ENCODE results near the gene NGEF. TPM values are rescaled to one million over a fixed set of nuclear protein-coding genes. Genes with fewer than 3 reads are reported as not detected.

Gene NGEF
- total and polyA plus RNA-seq, 9 of the 15 experiments (the other 6 are each of a cell fraction or from before 2014, with no cell fraction given), result 0.07 to 0.17 (median 0.09) TPM; not detected in 6

DNA sequence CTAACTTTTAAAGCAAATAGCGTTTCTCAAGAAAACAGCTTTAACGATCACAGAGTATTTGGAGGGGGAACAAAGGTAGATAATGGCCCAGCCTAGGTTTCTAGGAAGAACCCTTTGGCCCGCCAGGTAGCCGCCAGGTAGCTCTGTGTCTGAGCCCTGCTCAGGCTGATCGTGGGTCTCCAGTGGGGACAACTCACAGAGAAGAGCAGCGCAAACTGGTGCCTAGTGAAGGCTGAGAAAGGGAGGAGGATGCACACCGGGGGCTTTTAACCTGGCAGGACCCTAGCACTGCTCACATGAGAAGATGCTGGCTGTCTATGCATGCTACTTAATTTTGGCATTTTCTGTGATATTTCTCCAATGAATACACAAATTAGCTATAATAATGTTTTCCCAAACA is 5.8 kb downstream of the NGEF start (continued):
- TF ChIP-seq, protein P1, sequence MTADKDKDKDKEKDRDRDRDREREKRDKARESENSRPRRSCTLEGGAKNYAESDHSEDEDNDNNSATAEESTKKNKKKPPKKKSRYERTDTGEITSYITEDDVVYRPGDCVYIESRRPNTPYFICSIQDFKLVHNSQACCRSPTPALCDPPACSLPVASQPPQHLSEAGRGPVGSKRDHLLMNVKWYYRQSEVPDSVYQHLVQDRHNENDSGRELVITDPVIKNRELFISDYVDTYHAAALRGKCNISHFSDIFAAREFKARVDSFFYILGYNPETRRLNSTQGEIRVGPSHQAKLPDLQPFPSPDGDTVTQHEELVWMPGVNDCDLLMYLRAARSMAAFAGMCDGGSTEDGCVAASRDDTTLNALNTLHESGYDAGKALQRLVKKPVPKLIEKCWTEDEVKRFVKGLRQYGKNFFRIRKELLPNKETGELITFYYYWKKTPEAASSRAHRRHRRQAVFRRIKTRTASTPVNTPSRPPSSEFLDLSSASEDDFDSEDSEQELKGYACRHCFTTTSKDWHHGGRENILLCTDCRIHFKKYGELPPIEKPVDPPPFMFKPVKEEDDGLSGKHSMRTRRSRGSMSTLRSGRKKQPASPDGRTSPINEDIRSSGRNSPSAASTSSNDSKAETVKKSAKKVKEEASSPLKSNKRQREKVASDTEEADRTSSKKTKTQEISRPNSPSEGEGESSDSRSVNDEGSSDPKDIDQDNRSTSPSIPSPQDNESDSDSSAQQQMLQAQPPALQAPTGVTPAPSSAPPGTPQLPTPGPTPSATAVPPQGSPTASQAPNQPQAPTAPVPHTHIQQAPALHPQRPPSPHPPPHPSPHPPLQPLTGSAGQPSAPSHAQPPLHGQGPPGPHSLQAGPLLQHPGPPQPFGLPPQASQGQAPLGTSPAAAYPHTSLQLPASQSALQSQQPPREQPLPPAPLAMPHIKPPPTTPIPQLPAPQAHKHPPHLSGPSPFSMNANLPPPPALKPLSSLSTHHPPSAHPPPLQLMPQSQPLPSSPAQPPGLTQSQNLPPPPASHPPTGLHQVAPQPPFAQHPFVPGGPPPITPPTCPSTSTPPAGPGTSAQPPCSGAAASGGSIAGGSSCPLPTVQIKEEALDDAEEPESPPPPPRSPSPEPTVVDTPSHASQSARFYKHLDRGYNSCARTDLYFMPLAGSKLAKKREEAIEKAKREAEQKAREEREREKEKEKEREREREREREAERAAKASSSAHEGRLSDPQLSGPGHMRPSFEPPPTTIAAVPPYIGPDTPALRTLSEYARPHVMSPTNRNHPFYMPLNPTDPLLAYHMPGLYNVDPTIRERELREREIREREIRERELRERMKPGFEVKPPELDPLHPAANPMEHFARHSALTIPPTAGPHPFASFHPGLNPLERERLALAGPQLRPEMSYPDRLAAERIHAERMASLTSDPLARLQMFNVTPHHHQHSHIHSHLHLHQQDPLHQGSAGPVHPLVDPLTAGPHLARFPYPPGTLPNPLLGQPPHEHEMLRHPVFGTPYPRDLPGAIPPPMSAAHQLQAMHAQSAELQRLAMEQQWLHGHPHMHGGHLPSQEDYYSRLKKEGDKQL (CRISPR knock-in tag; IDR thresholded peaks at IDR 0.05; ENCODE audit: borderline replicate concordance), result no peak
- TF ChIP-seq ZNF668 (CRISPR knock-in tag; IDR thresholded peaks at IDR 0.05) (no peak), ZNF586 (CRISPR knock-in tag; conservative IDR thresholded peaks at IDR 0.05) (no peak)
- TF ChIP-seq, protein P2, sequence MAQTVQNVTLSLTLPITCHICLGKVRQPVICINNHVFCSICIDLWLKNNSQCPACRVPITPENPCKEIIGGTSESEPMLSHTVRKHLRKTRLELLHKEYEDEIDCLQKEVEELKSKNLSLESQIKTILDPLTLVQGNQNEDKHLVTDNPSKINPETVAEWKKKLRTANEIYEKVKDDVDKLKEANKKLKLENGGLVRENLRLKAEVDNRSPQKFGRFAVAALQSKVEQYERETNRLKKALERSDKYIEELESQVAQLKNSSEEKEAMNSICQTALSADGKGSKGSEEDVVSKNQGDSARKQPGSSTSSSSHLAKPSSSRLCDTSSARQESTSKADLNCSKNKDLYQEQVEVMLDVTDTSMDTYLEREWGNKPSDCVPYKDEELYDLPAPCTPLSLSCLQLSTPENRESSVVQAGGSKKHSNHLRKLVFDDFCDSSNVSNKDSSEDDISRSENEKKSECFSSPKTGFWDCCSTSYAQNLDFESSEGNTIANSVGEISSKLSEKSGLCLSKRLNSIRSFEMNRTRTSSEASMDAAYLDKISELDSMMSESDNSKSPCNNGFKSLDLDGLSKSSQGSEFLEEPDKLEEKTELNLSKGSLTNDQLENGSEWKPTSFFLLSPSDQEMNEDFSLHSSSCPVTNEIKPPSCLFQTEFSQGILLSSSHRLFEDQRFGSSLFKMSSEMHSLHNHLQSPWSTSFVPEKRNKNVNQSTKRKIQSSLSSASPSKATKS (CRISPR knock-in tag; IDR thresholded peaks at IDR 0.05), result no peak
- TF ChIP-seq, protein P3, sequence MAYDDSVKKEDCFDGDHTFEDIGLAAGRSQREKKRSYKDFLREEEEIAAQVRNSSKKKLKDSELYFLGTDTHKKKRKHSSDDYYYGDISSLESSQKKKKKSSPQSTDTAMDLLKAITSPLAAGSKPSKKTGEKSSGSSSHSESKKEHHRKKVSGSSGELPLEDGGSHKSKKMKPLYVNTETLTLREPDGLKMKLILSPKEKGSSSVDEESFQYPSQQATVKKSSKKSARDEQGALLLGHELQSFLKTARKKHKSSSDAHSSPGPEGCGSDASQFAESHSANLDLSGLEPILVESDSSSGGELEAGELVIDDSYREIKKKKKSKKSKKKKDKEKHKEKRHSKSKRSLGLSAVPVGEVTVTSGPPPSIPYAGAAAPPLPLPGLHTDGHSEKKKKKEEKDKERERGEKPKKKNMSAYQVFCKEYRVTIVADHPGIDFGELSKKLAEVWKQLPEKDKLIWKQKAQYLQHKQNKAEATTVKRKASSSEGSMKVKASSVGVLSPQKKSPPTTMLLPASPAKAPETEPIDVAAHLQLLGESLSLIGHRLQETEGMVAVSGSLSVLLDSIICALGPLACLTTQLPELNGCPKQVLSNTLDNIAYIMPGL (CRISPR knock-in tag; IDR thresholded peaks at IDR 0.05), result no peak

Measured in K562 (cell line).